ENCODE data around the gene SLC22A23. TPM values are rescaled to one million over a fixed set of nuclear protein-coding genes. Genes with fewer than 3 reads are reported as not detected.

SLC22A23 gene
- total RNA-seq, 4 donors from 2014 or later = 6.2 to 10.8 (median 7.8) TPM

GRCh38 chr6:3340894-3341293, 116.0 kb downstream of the SLC22A23 start:
- Histone ChIP-seq H3K27ac (peak overlapping the region in 3 of 4 donors; percentile 63 to 68 (median 65)), H3K36me3 (no peaks in the 10 kb centered on the region), H3K9me3 (no peaks in the 10 kb centered on the region), H3K27me3 (no peaks in the 10 kb centered on the region), H3K4me1 (peaks cover 0 to 59% (median 12%) of the 10 kb centered on the region in 3 donors), H3K4me3 (no peak overlapping the region)
- peak; percentile 24 for ATAC-seq
- WGBS, 2 donors (ENCODE audit: low coverage in 1 of 2) = 70 to 79% methylated on average over 2 to 4 of the region's 4 CpGs
- TF ChIP-seq EP300 (IDR thresholded peaks at IDR 0.05) = no peak

GRCh38 chr6:3340358-3340802, 116.5 kb downstream of the SLC22A23 start:
- ATAC-seq = no peak
- no peaks in the 10 kb centered on the region for H3K27me3 ChIP-seq
- H3K4me1 ChIP-seq = peaks cover 0 to 54% (median 12%) of the 10 kb centered on the region in 3 donors
- peak overlapping the region in 3 of 4 donors; percentile 63 to 68 (median 65) for H3K27ac ChIP-seq
- no peaks in the 10 kb centered on the region for H3K36me3 ChIP-seq
- no peak for TF ChIP-seq POLR2AphosphoS5 (IDR thresholded peaks at IDR 0.05)
- no peak for TF ChIP-seq POLR2A (IDR thresholded peaks at IDR 0.05)
- TF ChIP-seq, protein P1, sequence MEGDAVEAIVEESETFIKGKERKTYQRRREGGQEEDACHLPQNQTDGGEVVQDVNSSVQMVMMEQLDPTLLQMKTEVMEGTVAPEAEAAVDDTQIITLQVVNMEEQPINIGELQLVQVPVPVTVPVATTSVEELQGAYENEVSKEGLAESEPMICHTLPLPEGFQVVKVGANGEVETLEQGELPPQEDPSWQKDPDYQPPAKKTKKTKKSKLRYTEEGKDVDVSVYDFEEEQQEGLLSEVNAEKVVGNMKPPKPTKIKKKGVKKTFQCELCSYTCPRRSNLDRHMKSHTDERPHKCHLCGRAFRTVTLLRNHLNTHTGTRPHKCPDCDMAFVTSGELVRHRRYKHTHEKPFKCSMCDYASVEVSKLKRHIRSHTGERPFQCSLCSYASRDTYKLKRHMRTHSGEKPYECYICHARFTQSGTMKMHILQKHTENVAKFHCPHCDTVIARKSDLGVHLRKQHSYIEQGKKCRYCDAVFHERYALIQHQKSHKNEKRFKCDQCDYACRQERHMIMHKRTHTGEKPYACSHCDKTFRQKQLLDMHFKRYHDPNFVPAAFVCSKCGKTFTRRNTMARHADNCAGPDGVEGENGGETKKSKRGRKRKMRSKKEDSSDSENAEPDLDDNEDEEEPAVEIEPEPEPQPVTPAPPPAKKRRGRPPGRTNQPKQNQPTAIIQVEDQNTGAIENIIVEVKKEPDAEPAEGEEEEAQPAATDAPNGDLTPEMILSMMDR (IDR thresholded peaks at IDR 0.05) = no peak
- no peak for TF ChIP-seq EP300 (IDR thresholded peaks at IDR 0.05)
- no peaks in the 10 kb centered on the region for H3K9me3 ChIP-seq
- 83 to 86% methylated on average over 9 to 12 of the region's 12 CpGs for WGBS, 2 donors (ENCODE audit: low coverage in 1 of 2)
- H3K4me3 ChIP-seq = no peak overlapping the region

GRCh38 chr6:3339811-3340210, 117.0 kb downstream of the SLC22A23 start:
- 82 to 83% methylated on average over 2 to 4 of the region's 5 CpGs for WGBS, 2 donors (ENCODE audit: low coverage in 1 of 2)
- H3K4me1 ChIP-seq = peaks cover 0 to 58% (median 12%) of the 10 kb centered on the region in 3 donors
- H3K36me3 ChIP-seq = no peaks in the 10 kb centered on the region
- H3K9me3 ChIP-seq = no peaks in the 10 kb centered on the region
- no peak overlapping the region for H3K4me3 ChIP-seq
- H3K27ac ChIP-seq = peak overlapping the region in 1 of 4 donors; percentile 68
- no peak for ATAC-seq
- TF ChIP-seq, protein P1 (IDR thresholded peaks at IDR 0.05) = no peak
- TF ChIP-seq EP300 (IDR thresholded peaks at IDR 0.05) = no peak
- TF ChIP-seq POLR2AphosphoS5 (IDR thresholded peaks at IDR 0.05) = no peak
- TF ChIP-seq POLR2A (IDR thresholded peaks at IDR 0.05) = no peak
- H3K27me3 ChIP-seq = no peaks in the 10 kb centered on the region

GRCh38 chr6:3337521-3338350, 119.1 kb downstream of the SLC22A23 start:
- peaks cover 0 to 71% (median 12%) of the 10 kb centered on the region in 3 donors for H3K4me1 ChIP-seq
- TF ChIP-seq POLR2A (IDR thresholded peaks at IDR 0.05) = no peak
- no peaks in the 10 kb centered on the region for H3K36me3 ChIP-seq
- H3K9me3 ChIP-seq = no peaks in the 10 kb centered on the region
- peak overlapping the region in 1 of 4 donors; percentile 1 for H3K27ac ChIP-seq
- no peak overlapping the region for H3K4me3 ChIP-seq
- no peak for ATAC-seq
- WGBS, 2 donors (ENCODE audit: low coverage in 1 of 2) = 59 to 65% methylated on average over 6 to 10 of the region's 15 CpGs
- H3K27me3 ChIP-seq = no peaks in the 10 kb centered on the region

DNA sequence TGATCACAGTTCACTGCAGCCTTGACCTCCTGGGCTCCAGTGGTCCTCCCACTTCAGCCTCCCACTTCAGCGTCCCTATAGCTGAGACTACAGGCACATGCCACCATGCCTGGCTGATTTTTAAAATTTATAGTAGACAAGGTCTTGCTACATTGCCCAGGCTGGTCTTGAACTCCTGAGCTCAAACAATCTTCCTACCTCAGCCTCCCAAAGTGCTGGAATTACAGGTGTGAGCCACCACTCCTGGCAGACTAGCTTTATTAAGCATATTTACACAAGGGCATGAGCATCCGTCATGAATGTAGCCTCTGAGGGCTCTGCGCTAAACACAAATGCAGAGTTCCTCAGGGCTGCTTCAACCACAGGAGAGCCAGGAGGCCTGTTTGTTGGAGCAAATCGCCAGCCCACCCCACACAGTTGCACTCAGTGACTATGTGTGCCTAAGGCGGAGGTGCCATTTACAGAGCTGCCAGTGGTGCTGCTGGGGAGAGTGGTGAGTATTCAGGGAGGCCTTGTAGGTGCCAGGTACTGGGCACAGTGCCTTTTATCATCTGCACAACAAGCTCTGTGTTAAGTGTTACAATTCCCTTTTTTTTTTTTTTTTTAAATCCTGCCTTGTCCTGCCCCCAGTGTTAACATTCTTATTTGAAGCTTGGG, 119.9 kb downstream of the SLC22A23 start:
- peak overlapping the region in 1 of 4 donors; percentile 1 for H3K27ac ChIP-seq
- ATAC-seq = no peak
- H3K27me3 ChIP-seq = no peaks in the 10 kb centered on the region
- peaks cover 0 to 68% (median 12%) of the 10 kb centered on the region in 3 donors for H3K4me1 ChIP-seq
- TF ChIP-seq POLR2AphosphoS5 (IDR thresholded peaks at IDR 0.05) (no peak), EP300 (IDR thresholded peaks at IDR 0.05) (no peak), POLR2A (IDR thresholded peaks at IDR 0.05) (no peak)
- TF ChIP-seq, protein P1 (IDR thresholded peaks at IDR 0.05) = no peak
- no peaks in the 10 kb centered on the region for H3K9me3 ChIP-seq
- H3K36me3 ChIP-seq = no peaks in the 10 kb centered on the region
- 86 to 100% methylated on average over 1 to 4 of the region's 5 CpGs for WGBS, 2 donors (ENCODE audit: low coverage in 1 of 2)
- no peak overlapping the region for H3K4me3 ChIP-seq

Data from gastroesophageal sphincter (tissue), 4 donors.